Skin epidermis (tissue), 12 donors: Measurements from ENCODE around the gene TMTC2.

Source experiments
- H3K27ac ChIP-seq, 21 experiments: fragments of 200-600 bp; sonication (generic) in 11 of 21; one replicate each; pipeline ENCODE4 v1.5.0; 2020; ENCODE audit warnings: mild to moderate bottlenecking in 3 of 21, inconsistent platforms in 2 of 21, moderate library complexity in 2 of 21
- H3K4me3 ChIP-seq, 7 experiments: fragments of 200-600 bp; sonication (generic) in 2 of 7; one replicate each; pipeline ENCODE4 v1.5.0; 2020; ENCODE audit warnings: inconsistent platforms in 2 of 7, mild to moderate bottlenecking in 2 of 7, moderate library complexity in 1 of 7

TMTC2 gene

GRCh38 chr12:82912406-82912805 lies 225.7 kb downstream of the TMTC2 start:
- H3K4me3 ChIP-seq = no peak overlapping the region
- H3K27ac ChIP-seq = no peak overlapping the region

DNA sequence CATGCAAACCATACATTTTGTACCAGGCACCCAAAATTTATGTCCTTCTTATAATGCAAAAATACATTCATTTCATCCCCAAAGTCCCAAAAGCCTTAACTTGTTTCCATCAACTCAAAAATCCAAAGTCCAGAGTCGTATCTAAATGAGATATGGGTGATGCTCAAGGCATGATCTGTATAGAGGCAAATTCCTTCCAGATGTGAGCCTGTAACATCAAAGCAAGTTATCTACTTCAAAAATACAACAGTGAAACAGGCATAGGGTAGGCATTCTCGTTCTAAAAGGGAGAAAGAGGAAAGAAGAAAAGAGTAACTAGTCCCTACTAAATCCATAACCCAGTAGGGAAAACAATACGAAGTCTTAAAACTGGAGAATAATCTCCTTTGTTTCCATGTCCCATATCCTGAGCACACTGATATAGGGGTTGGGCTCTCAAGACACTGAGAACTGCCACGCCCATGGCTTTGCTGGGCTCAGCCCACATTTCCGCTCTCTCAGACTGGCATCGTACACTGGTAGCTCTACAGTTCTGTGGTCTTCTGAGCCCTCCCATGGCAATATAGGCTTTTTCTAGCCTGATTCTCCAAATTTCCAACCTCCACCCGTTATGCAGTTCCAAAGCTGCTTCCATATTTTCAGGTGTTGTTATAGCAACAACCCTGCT lies 232.8 kb downstream of the TMTC2 start:
- no peak overlapping the region for H3K27ac ChIP-seq

GRCh38 chr12:82923935-82924334 lies 237.2 kb downstream of the TMTC2 start:
- Histone ChIP-seq H3K4me3 (no peak overlapping the region), H3K27ac (no peak overlapping the region)

More for the DNA sequence above, 232.8 kb downstream of the TMTC2 start:
- H3K4me3 ChIP-seq = no peak overlapping the region

DNA sequence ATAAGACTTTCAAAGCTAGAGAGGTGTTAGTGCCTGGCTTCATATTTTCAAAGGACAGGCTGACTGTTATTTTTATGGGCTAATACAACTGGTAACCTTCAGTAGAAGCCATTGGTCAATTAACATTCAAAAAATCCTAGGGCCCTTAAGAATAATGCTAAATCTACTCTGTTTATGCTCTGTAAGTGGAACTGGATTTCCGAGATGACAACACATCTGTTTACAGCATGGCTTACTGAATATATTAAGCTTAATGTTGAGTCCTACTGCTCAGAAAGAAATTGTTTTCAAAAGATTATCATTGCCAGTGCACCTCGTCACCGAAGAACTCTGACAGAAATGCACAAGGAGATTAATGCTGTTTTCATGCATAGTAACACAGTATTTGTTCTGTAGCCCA lies 239.9 kb downstream of the TMTC2 start:
- no peak overlapping the region for H3K4me3 ChIP-seq
- H3K27ac ChIP-seq = no peak overlapping the region

- H3K4me3 ChIP-seq = no peak overlapping the region
- no peak overlapping the region for H3K27ac ChIP-seq
Observed at GRCh38 chr12:82930301-82930700, 243.6 kb downstream of the TMTC2 start.

- peak overlapping the region in 4 of 21 experiments; percentile 18 to 57 (median 40) for H3K27ac ChIP-seq
- no peak overlapping the region for H3K4me3 ChIP-seq
Observed at GRCh38 chr12:82931349-82932116, 244.8 kb downstream of the TMTC2 start.

- H3K27ac ChIP-seq = no peak overlapping the region
- no peak overlapping the region for H3K4me3 ChIP-seq
Observed at GRCh38 chr12:82937151-82937550, 250.4 kb downstream of the TMTC2 start.

DNA sequence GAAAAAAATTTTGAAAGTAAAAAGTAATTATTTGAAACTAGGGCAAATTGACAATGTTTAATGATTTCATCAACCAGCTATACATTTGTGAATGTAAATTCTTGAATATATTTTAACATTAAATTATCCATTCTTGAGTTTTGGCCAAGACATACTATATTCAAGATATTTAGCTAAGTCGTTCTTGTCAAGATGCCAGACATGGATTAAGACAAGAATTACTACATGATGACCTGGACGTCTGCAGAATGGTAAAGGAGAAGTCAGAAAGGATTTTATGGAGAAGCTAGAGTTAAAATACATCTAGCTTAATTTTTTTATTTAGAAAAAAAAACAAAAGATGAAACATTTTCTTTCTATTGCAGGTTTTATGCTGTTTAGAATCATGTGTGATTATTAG lies 255.8 kb downstream of the TMTC2 start:
- no peak overlapping the region for H3K27ac ChIP-seq
- H3K4me3 ChIP-seq = no peak overlapping the region

GRCh38 chr12:82942991-82943401 lies 256.3 kb downstream of the TMTC2 start:
- H3K4me3 ChIP-seq = no peak overlapping the region

GRCh38 chr12:82948491-82948890 lies 261.8 kb downstream of the TMTC2 start:
- H3K4me3 ChIP-seq = no peak overlapping the region

More at GRCh38 chr12:82942991-82943401, 256.3 kb downstream of the TMTC2 start:
- no peak overlapping the region for H3K27ac ChIP-seq

GRCh38 chr12:82950356-82950755 lies 263.6 kb downstream of the TMTC2 start:
- no peak overlapping the region for H3K27ac ChIP-seq
- H3K4me3 ChIP-seq = no peak overlapping the region

More at GRCh38 chr12:82948491-82948890, 261.8 kb downstream of the TMTC2 start:
- H3K27ac ChIP-seq = no peak overlapping the region

- no peak overlapping the region for H3K27ac ChIP-seq
- no peak overlapping the region for H3K4me3 ChIP-seq
Observed at GRCh38 chr12:82952946-82953345, 266.2 kb downstream of the TMTC2 start.

- no peak overlapping the region for H3K27ac ChIP-seq
- H3K4me3 ChIP-seq = no peak overlapping the region
Observed at GRCh38 chr12:82953397-82953796, 266.7 kb downstream of the TMTC2 start.

- no peak overlapping the region for H3K4me3 ChIP-seq
- no peak overlapping the region for H3K27ac ChIP-seq
Observed at GRCh38 chr12:82954064-82954463, 267.4 kb downstream of the TMTC2 start.

DNA sequence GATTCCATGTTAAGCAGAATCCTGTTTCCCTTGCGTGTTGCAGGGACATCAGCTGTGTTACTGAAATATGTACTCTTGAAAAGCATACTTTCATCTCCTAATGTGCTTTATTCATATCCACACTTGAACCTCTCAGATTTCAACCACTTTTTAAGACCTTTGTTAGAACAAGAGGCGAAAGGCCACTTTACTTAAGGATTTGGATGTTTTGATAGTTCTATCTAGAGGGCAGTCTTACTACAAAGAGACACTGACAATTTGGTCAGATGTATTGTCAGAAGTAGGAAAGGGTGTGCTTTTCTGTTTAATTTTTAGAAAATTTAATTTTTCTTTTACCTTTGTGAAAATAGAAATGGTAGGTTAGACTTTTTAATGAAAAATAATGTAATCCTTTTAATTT lies 267.9 kb downstream of the TMTC2 start:
- H3K4me3 ChIP-seq = no peak overlapping the region
- no peak overlapping the region for H3K27ac ChIP-seq

DNA sequence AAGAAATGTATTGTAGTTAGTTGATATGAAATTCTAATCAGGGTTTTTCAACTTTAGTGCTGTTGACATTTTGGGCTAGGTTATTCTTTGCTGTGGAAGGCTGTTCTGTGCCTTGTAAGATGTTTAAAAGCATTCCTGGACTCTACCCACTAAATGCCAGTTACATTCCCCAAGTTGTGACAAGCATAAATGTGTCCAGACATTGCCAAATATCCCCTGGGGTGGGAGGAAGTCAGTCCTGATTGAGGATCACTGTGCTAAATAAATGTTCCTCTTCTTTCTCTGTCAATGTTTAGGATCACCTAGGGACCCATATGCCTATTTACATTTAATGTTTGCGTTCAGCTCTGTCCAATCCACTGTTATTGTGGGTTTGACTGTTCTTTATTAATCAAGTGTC lies 268.3 kb downstream of the TMTC2 start:
- Histone ChIP-seq H3K27ac (no peak overlapping the region), H3K4me3 (no peak overlapping the region)

GRCh38 chr12:82958966-82959365 lies 272.3 kb downstream of the TMTC2 start:
- Histone ChIP-seq H3K27ac (no peak overlapping the region), H3K4me3 (no peak overlapping the region)

DNA sequence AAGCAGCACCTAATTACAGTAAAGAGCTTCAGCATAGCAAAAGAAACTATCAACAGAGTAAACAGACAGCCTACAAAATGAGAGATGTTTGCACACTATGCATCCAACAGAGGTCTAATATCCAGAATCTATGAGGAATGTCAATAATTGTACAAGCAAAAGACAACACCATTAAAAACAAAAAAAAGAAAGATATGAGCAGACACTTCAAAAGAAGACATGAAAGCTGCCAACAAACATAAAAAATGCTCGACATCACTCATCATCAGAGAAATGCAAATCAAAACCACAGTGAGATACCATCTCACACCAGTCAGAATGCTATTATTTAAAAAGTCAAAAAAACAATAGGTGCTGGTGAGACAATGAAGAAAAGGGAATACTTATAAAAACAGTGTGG lies 273.1 kb downstream of the TMTC2 start:
- Histone ChIP-seq H3K27ac (no peak overlapping the region), H3K4me3 (no peak overlapping the region)

GRCh38 chr12:82961835-82962234 lies 275.1 kb downstream of the TMTC2 start:
- Histone ChIP-seq H3K27ac (no peak overlapping the region), H3K4me3 (no peak overlapping the region)

DNA sequence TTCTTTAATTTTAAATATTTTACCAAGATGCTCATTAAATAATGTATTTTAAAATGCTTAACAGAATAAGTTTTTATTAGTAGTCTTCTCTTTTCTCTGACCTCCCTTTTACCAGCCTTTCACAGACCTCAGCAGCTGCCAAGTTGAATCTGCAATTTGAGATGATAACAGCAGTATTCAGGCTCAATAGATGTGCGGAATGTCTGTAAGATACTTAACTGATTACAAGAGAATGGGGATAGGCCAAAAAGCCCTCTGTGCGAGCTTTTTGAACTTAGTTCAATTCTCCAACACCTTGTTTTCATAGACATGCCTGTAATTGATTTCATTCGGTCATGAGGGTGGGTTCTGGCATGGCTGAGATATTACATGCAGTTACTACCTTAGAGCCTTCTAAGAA lies 277.2 kb downstream of the TMTC2 start:
- no peak overlapping the region for H3K27ac ChIP-seq
- no peak overlapping the region for H3K4me3 ChIP-seq

GRCh38 chr12:82964446-82964845 lies 277.7 kb downstream of the TMTC2 start:
- no peak overlapping the region for H3K27ac ChIP-seq
- no peak overlapping the region for H3K4me3 ChIP-seq
